ENCODE measurements around the gene R3HDM2. TPM values are rescaled to one million over a fixed set of nuclear protein-coding genes. Genes with fewer than 3 reads are reported as not detected.

The R3HDM2 gene
- total and polyA plus RNA-seq, 4 donors = 11.3 to 75.4 (median 39.2) TPM

- intact Hi-C loops (cut with DNase I) = no loop called here
- Histone ChIP-seq H3K4me3 (ENCODE audit: low read length in 2 of 2) (no peak overlapping the region), H3K9me3 (ENCODE audit: control insufficient read depth, low read length) (no peaks in the 10 kb centered on the region), H3K27ac (ENCODE audit: low read depth in 1 of 2, low read length in 2 of 2) (no peak overlapping the region), H3K27me3 (ENCODE audit: control insufficient read depth in 1 of 2, insufficient read depth in 2 of 2, low read length in 1 of 2) (no peaks in the 10 kb centered on the region), H3K4me1 (ENCODE audit: control insufficient read depth in 1 of 2, insufficient read depth in 2 of 2, low read length in 2 of 2) (no peaks in the 10 kb centered on the region), H3K36me3 (ENCODE audit: control insufficient read depth in 1 of 2, insufficient read depth in 2 of 2, low read length in 1 of 2) (peaks cover 0 to 2% of the 10 kb centered on the region in 2 donors)
- ATAC-seq (ENCODE audit: low FRiP score) = no peak
- DNase-seq = no peak
Observed at GRCh38 chr12:57273516-57273915, 157.3 kb downstream of the R3HDM2 start.

- ATAC-seq (ENCODE audit: low FRiP score) = no peak
- WGBS, 2 donors = 60 to 66% methylated on average over 7 of the region's 7 CpGs
Observed at GRCh38 chr12:57272337-57273151, 158.3 kb downstream of the R3HDM2 start.

GRCh38 chr12:57270966-57271470, 159.8 kb downstream of the R3HDM2 start:
- DNase-seq (no peak), ATAC-seq (ENCODE audit: low FRiP score) (no peak)
- Histone ChIP-seq H3K4me1 (ENCODE audit: control insufficient read depth in 1 of 2, insufficient read depth in 2 of 2, low read length in 2 of 2) (no peaks in the 10 kb centered on the region), H3K27ac (ENCODE audit: low read depth in 1 of 2, low read length in 2 of 2) (no peak overlapping the region), H3K9me3 (ENCODE audit: control insufficient read depth, low read length) (no peaks in the 10 kb centered on the region), H3K4me3 (ENCODE audit: low read length in 2 of 2) (no peak overlapping the region), H3K36me3 (ENCODE audit: control insufficient read depth in 1 of 2, insufficient read depth in 2 of 2, low read length in 1 of 2) (peaks cover 2 to 6% of the 10 kb centered on the region in 2 donors), H3K27me3 (ENCODE audit: control insufficient read depth in 1 of 2, insufficient read depth in 2 of 2, low read length in 1 of 2) (no peaks in the 10 kb centered on the region)
- intact Hi-C loops (cut with DNase I) = no loop called here
- 83 to 97% methylated on average over 1 of the region's 1 CpG for WGBS, 2 donors

More at GRCh38 chr12:57272337-57273151, 158.3 kb downstream of the R3HDM2 start:
- DNase-seq = no peak
- peaks cover 2 to 6% of the 10 kb centered on the region in 2 donors for H3K36me3 ChIP-seq (ENCODE audit: control insufficient read depth in 1 of 2, insufficient read depth in 2 of 2, low read length in 1 of 2)
- H3K27ac ChIP-seq (ENCODE audit: low read depth in 1 of 2, low read length in 2 of 2) = no peak overlapping the region
- intact Hi-C loops (cut with DNase I) = no loop called here
- H3K9me3 ChIP-seq (ENCODE audit: control insufficient read depth, low read length) = no peaks in the 10 kb centered on the region
- no peaks in the 10 kb centered on the region for H3K27me3 ChIP-seq (ENCODE audit: control insufficient read depth in 1 of 2, insufficient read depth in 2 of 2, low read length in 1 of 2)
- H3K4me3 ChIP-seq (ENCODE audit: low read length in 2 of 2) = no peak overlapping the region
- no peaks in the 10 kb centered on the region for H3K4me1 ChIP-seq (ENCODE audit: control insufficient read depth in 1 of 2, insufficient read depth in 2 of 2, low read length in 2 of 2)

- no peak overlapping the region for H3K4me3 ChIP-seq (ENCODE audit: low read length in 2 of 2)
- DNase-seq = no peak
- no peaks in the 10 kb centered on the region for H3K4me1 ChIP-seq (ENCODE audit: control insufficient read depth in 1 of 2, insufficient read depth in 2 of 2, low read length in 2 of 2)
- no peak for ATAC-seq (ENCODE audit: low FRiP score)
- H3K36me3 ChIP-seq (ENCODE audit: control insufficient read depth in 1 of 2, insufficient read depth in 2 of 2, low read length in 1 of 2) = peaks cover 2 to 6% of the 10 kb centered on the region in 2 donors
- intact Hi-C loops (cut with DNase I) = loop anchor here in 1 of 2 donors (5.0 kb wide), 1 partner anchor 184 kb away; no protein-coding TSS in a partner anchor
- H3K27ac ChIP-seq (ENCODE audit: low read depth in 1 of 2, low read length in 2 of 2) = no peak overlapping the region
- no peaks in the 10 kb centered on the region for H3K27me3 ChIP-seq (ENCODE audit: control insufficient read depth in 1 of 2, insufficient read depth in 2 of 2, low read length in 1 of 2)
- 84 to 90% methylated on average over 7 of the region's 7 CpGs for WGBS, 2 donors
- H3K9me3 ChIP-seq (ENCODE audit: control insufficient read depth, low read length) = no peaks in the 10 kb centered on the region
Observed at GRCh38 chr12:57268264-57268663, 162.6 kb downstream of the R3HDM2 start.

- H3K4me3 ChIP-seq (ENCODE audit: low read length in 2 of 2) = no peak overlapping the region
- ATAC-seq (ENCODE audit: low FRiP score) (no peak), DNase-seq (no peak)
- no peaks in the 10 kb centered on the region for H3K9me3 ChIP-seq (ENCODE audit: control insufficient read depth, low read length)
- no peak overlapping the region for H3K27ac ChIP-seq (ENCODE audit: low read depth in 1 of 2, low read length in 2 of 2)
- H3K4me1 ChIP-seq (ENCODE audit: control insufficient read depth in 1 of 2, insufficient read depth in 2 of 2, low read length in 2 of 2) = no peaks in the 10 kb centered on the region
- no peaks in the 10 kb centered on the region for H3K27me3 ChIP-seq (ENCODE audit: control insufficient read depth in 1 of 2, insufficient read depth in 2 of 2, low read length in 1 of 2)
- intact Hi-C loops (cut with DNase I) = loop anchor here in 1 of 2 donors (5.0 kb wide), 1 partner anchor 186 kb away; no protein-coding TSS in a partner anchor
- peaks cover 3 to 6% of the 10 kb centered on the region in 2 donors for H3K36me3 ChIP-seq (ENCODE audit: control insufficient read depth in 1 of 2, insufficient read depth in 2 of 2, low read length in 1 of 2)
Observed at GRCh38 chr12:57266681-57267080, 164.2 kb downstream of the R3HDM2 start.

GRCh38 chr12:57263096-57263495, 167.7 kb downstream of the R3HDM2 start:
- no peak overlapping the region for H3K27ac ChIP-seq (ENCODE audit: low read depth in 1 of 2, low read length in 2 of 2)
- H3K36me3 ChIP-seq (ENCODE audit: control insufficient read depth in 1 of 2, insufficient read depth in 2 of 2, low read length in 1 of 2) = peaks cover 2 to 4% of the 10 kb centered on the region in 2 donors
- intact Hi-C loops (cut with DNase I) = loop anchor here in 1 of 2 donors (1.0 kb wide), 1 partner anchor 191 kb away; no protein-coding TSS in a partner anchor
- no peaks in the 10 kb centered on the region for H3K4me1 ChIP-seq (ENCODE audit: control insufficient read depth in 1 of 2, insufficient read depth in 2 of 2, low read length in 2 of 2)
- no peak overlapping the region for H3K4me3 ChIP-seq (ENCODE audit: low read length in 2 of 2)
- no peaks in the 10 kb centered on the region for H3K27me3 ChIP-seq (ENCODE audit: control insufficient read depth in 1 of 2, insufficient read depth in 2 of 2, low read length in 1 of 2)
- 86 to 95% methylated on average over 2 of the region's 2 CpGs for WGBS, 2 donors
- DNase-seq (no peak), ATAC-seq (ENCODE audit: low FRiP score) (no peak)
- H3K9me3 ChIP-seq (ENCODE audit: control insufficient read depth, low read length) = no peaks in the 10 kb centered on the region

GRCh38 chr12:57262126-57262822, 168.6 kb downstream of the R3HDM2 start:
- ATAC-seq (ENCODE audit: low FRiP score) = no peak
- H3K27ac ChIP-seq (ENCODE audit: low read depth in 1 of 2, low read length in 2 of 2) = no peak overlapping the region

GRCh38 chr12:57261428-57261865, 169.4 kb downstream of the R3HDM2 start:
- Histone ChIP-seq H3K36me3 (ENCODE audit: control insufficient read depth in 1 of 2, insufficient read depth in 2 of 2, low read length in 1 of 2) (peaks cover 0 to 7% of the 10 kb centered on the region in 2 donors), H3K27me3 (ENCODE audit: control insufficient read depth in 1 of 2, insufficient read depth in 2 of 2, low read length in 1 of 2) (no peaks in the 10 kb centered on the region), H3K4me3 (ENCODE audit: low read length in 2 of 2) (no peak overlapping the region), H3K9me3 (ENCODE audit: control insufficient read depth, low read length) (no peaks in the 10 kb centered on the region), H3K4me1 (ENCODE audit: control insufficient read depth in 1 of 2, insufficient read depth in 2 of 2, low read length in 2 of 2) (no peaks in the 10 kb centered on the region), H3K27ac (ENCODE audit: low read depth in 1 of 2, low read length in 2 of 2) (no peak overlapping the region)
- DNase-seq (no peak), ATAC-seq (ENCODE audit: low FRiP score) (no peak)
- 60 to 63% methylated on average over 2 of the region's 2 CpGs for WGBS, 2 donors
- intact Hi-C loops (cut with DNase I) = no loop called here

More at GRCh38 chr12:57262126-57262822, 168.6 kb downstream of the R3HDM2 start:
- WGBS, 2 donors = 90 to 96% methylated on average over 3 of the region's 3 CpGs
- Histone ChIP-seq H3K4me1 (ENCODE audit: control insufficient read depth in 1 of 2, insufficient read depth in 2 of 2, low read length in 2 of 2) (no peaks in the 10 kb centered on the region), H3K36me3 (ENCODE audit: control insufficient read depth in 1 of 2, insufficient read depth in 2 of 2, low read length in 1 of 2) (peaks cover 0 to 7% of the 10 kb centered on the region in 2 donors), H3K27me3 (ENCODE audit: control insufficient read depth in 1 of 2, insufficient read depth in 2 of 2, low read length in 1 of 2) (no peaks in the 10 kb centered on the region), H3K4me3 (ENCODE audit: low read length in 2 of 2) (no peak overlapping the region), H3K9me3 (ENCODE audit: control insufficient read depth, low read length) (no peaks in the 10 kb centered on the region)
- no peak for DNase-seq
- intact Hi-C loops (cut with DNase I) = no loop called here
